Lung (tissue), 12 donors: Measurements from ENCODE around the gene MECP2. TPM values are rescaled to one million over a fixed set of nuclear protein-coding genes. Genes with fewer than 3 reads are reported as not detected.
A peak's percentile ranks its signal among the peaks of the same experiment; 100 is the strongest.

ENCODE experiments used
- ATAC-seq: fragments of 200-7000 bp; cut with Tn5 transposase; one replicate; pipeline ENCODE4 v1.9.1; 2020; ENCODE audit warnings: moderate number of reproducible peaks; ENCODE audit not compliant: insufficient read depth, low FRiP score
- DNase-seq, 3 donors: peaks; one replicate each; pipeline ENCODE4 v3.0.0-alpha.2; 2013 to 2017
- H3K27ac ChIP-seq, 2 donors: one replicate each; pipeline ENCODE4 v1.5.1; 2013; ENCODE audit warnings: mild to moderate bottlenecking in 2 of 2, moderate library complexity in 2 of 2, control low read depth in 1 of 2, inconsistent platforms in 1 of 2, low read depth in 1 of 2, low read length in 1 of 2
- H3K27me3 ChIP-seq, 3 donors: one replicate each; pipeline ENCODE4 v1.5.1; 2013; ENCODE audit warnings: low read length in 2 of 3; ENCODE audit not compliant: control insufficient read depth in 3 of 3, insufficient read depth in 3 of 3
- H3K36me3 ChIP-seq, 4 donors: one replicate each; pipeline ENCODE4 v1.5.1; 2013; ENCODE audit warnings: low read length in 4 of 4, mild to moderate bottlenecking in 1 of 4, moderate library complexity in 1 of 4; ENCODE audit not compliant: control insufficient read depth in 4 of 4, insufficient read depth in 4 of 4
- H3K4me1 ChIP-seq, 5 donors: one replicate each; pipeline ENCODE4 v1.5.1; 2013; ENCODE audit warnings: low read length in 5 of 5, mild to moderate bottlenecking in 2 of 5, moderate library complexity in 1 of 5; ENCODE audit not compliant: control insufficient read depth in 5 of 5, insufficient read depth in 5 of 5
- H3K4me3 ChIP-seq: one replicate; pipeline ENCODE4 v1.5.1; 2013; ENCODE audit warnings: mild to moderate bottlenecking, control low read depth, moderate library complexity
- H3K9ac ChIP-seq, 2 donors: one replicate each; pipeline ENCODE4 v1.5.1; 2013; ENCODE audit warnings: low read length in 2 of 2, control low read depth in 1 of 2; ENCODE audit not compliant: insufficient read depth in 1 of 2
- H3K9me3 ChIP-seq, 4 donors: one replicate each; pipeline ENCODE4 v1.5.1; 2013; ENCODE audit warnings: low read length in 3 of 4, mild to moderate bottlenecking in 1 of 4, moderate library complexity in 1 of 4; ENCODE audit not compliant: control insufficient read depth in 4 of 4, insufficient read depth in 3 of 4
- CTCF ChIP-seq: IDR thresholded peaks from 2 replicates; pipeline ENCODE4 v1.5.1; 2012; ENCODE audit warnings: mild to moderate bottlenecking; ENCODE audit errors: control extremely low read depth, extremely low read depth
- WGBS, 2 donors: extraction: QIAGEN DNeasy Blood & Tissue Kit; methylation state at CpG; one replicate each; pipeline ENCODE4 v1.1.7; 2013; 5-methylcytosine and 5-hydroxymethylcytosine counted together
- polyA plus RNA-seq, 2 donors: library from polyadenylated mRNA; stranded (reverse); fragments of 200-250 nt; gene quantifications; one replicate each; pipeline ENCODE4 v1.2.1, GENCODE V29; 2013
- total RNA-seq, 2 donors: library from RNA; depleted of rRNA in 1 of 2; stranded (reverse); fragments of >200 nt in 1 of 2; gene quantifications; one replicate each; pipeline ENCODE4 v1.2.1, GENCODE V29; 2014 to 2021
- donor health status: control.
- donor health status: control.
- donor health status: Bipolar disorder and iron deficiency.
- donor health status: healthy.
- donor health status: DM: yes; HTN: yes; CAD: no.

MECP2 gene
- total and polyA plus RNA-seq, 4 donors: 20.4 to 62.9 (median 38.9) TPM

GRCh38 chrX:153989973-153990655, 107.4 kb downstream of the MECP2 start:
- no peaks in the 10 kb centered on the region for H3K4me1 ChIP-seq
- no peaks in the 10 kb centered on the region for H3K27me3 ChIP-seq
- H3K4me3 ChIP-seq: no peak overlapping the region
- WGBS, 2 donors: 87 to 91% methylated on average over 14 of the region's 14 CpGs
- H3K36me3 ChIP-seq: no peaks in the 10 kb centered on the region
- H3K9me3 ChIP-seq: peaks cover 0 to 2% (median 0%) of the 10 kb centered on the region in 4 donors
- no peak overlapping the region for H3K9ac ChIP-seq
- ATAC-seq: no peak
- TF ChIP-seq CTCF: no peak
- no peak for DNase-seq
- H3K27ac ChIP-seq: no peak overlapping the region

GRCh38 chrX:153988493-153988892, 109.0 kb downstream of the MECP2 start:
- 72 to 76% methylated on average over 12 of the region's 12 CpGs for WGBS, 2 donors
- no peaks in the 10 kb centered on the region for H3K4me1 ChIP-seq
- no peak overlapping the region for H3K9ac ChIP-seq
- H3K36me3 ChIP-seq: no peaks in the 10 kb centered on the region
- no peak for TF ChIP-seq CTCF
- H3K27ac ChIP-seq: no peak overlapping the region
- DNase-seq (no peak), ATAC-seq (no peak)
- H3K4me3 ChIP-seq: no peak overlapping the region
- peaks cover 0 to 2% (median 0%) of the 10 kb centered on the region in 4 donors for H3K9me3 ChIP-seq
- no peaks in the 10 kb centered on the region for H3K27me3 ChIP-seq

GRCh38 chrX:153984351-153985178, 113.0 kb downstream of the MECP2 start:
- no peak for TF ChIP-seq CTCF
- H3K27ac ChIP-seq: peak overlapping the region in 1 of 2 donors; percentile 65
- 59 to 70% methylated on average over 13 to 20 of the region's 20 CpGs for WGBS, 2 donors
- peaks cover 0 to 7% (median 0%) of the 10 kb centered on the region in 3 donors for H3K27me3 ChIP-seq
- no peak for DNase-seq
- no peak for ATAC-seq
- H3K4me3 ChIP-seq: no peak overlapping the region
- H3K9me3 ChIP-seq: peaks cover 0 to 2% (median 1%) of the 10 kb centered on the region in 4 donors
- H3K36me3 ChIP-seq: no peaks in the 10 kb centered on the region
- no peaks in the 10 kb centered on the region for H3K4me1 ChIP-seq
- no peak overlapping the region for H3K9ac ChIP-seq
